ENCODE data around the gene OPRD1. TPM values are rescaled to one million over a fixed set of nuclear protein-coding genes. Genes with fewer than 3 reads are reported as not detected.
"Not testable (repeated sequence)": the region's sequence is repeated elsewhere in the genome, so short reads cannot be mapped to it uniquely, and the experiment has no call there.

The OPRD1 gene
- total RNA-seq, 1 donor: not detected

GRCh38 chr1:28815533-28816185, 3.7 kb downstream of the OPRD1 start:
- Histone ChIP-seq H3K4me3 (ENCODE audit: low read length) (no peak overlapping the region), H3K4me1 (ENCODE audit: insufficient read depth, low read length) (no peaks in the 10 kb centered on the region), H3K27me3 (ENCODE audit: insufficient read depth, low read length) (peaks cover 27% of the 10 kb centered on the region), H3K9me3 (ENCODE audit: low read depth, low read length) (no peaks in the 10 kb centered on the region)

- H3K4me1 ChIP-seq (ENCODE audit: insufficient read depth, low read length): no peaks in the 10 kb centered on the region
- no peaks in the 10 kb centered on the region for H3K9me3 ChIP-seq (ENCODE audit: low read depth, low read length)
- H3K27me3 ChIP-seq (ENCODE audit: insufficient read depth, low read length): peaks cover 16% of the 10 kb centered on the region
- H3K4me3 ChIP-seq (ENCODE audit: low read length): no peak overlapping the region
Measured at GRCh38 chr1:28817133-28817532, 5.2 kb downstream of the OPRD1 start.

GRCh38 chr1:28819020-28819419, 7.0 kb downstream of the OPRD1 start:
- Histone ChIP-seq H3K9me3 (ENCODE audit: low read depth, low read length) (no peaks in the 10 kb centered on the region), H3K4me3 (ENCODE audit: low read length) (no peak overlapping the region), H3K4me1 (ENCODE audit: insufficient read depth, low read length) (no peaks in the 10 kb centered on the region), H3K27me3 (ENCODE audit: insufficient read depth, low read length) (no peaks in the 10 kb centered on the region)

- Histone ChIP-seq H3K9me3 (ENCODE audit: low read depth, low read length) (no peaks in the 10 kb centered on the region), H3K4me3 (ENCODE audit: low read length) (no peak overlapping the region), H3K4me1 (ENCODE audit: insufficient read depth, low read length) (no peaks in the 10 kb centered on the region), H3K27me3 (ENCODE audit: insufficient read depth, low read length) (no peaks in the 10 kb centered on the region)
Measured at GRCh38 chr1:28822799-28823198, 10.8 kb downstream of the OPRD1 start.

- not testable (repeated sequence) for H3K27me3 ChIP-seq (ENCODE audit: insufficient read depth, low read length); H3K4me1 ChIP-seq (ENCODE audit: insufficient read depth, low read length); H3K9me3 ChIP-seq (ENCODE audit: low read depth, low read length); H3K4me3 ChIP-seq (ENCODE audit: low read length)
Measured at GRCh38 chr1:28824061-28824460, 12.1 kb downstream of the OPRD1 start.

- not testable (repeated sequence) for H3K4me3 ChIP-seq (ENCODE audit: low read length); H3K9me3 ChIP-seq (ENCODE audit: low read depth, low read length); H3K4me1 ChIP-seq (ENCODE audit: insufficient read depth, low read length); H3K27me3 ChIP-seq (ENCODE audit: insufficient read depth, low read length)
Measured at GRCh38 chr1:28828227-28828858, 16.4 kb downstream of the OPRD1 start.

- Histone ChIP-seq H3K9me3 (ENCODE audit: low read depth, low read length) (no peaks in the 10 kb centered on the region), H3K4me3 (ENCODE audit: low read length) (no peak overlapping the region), H3K27me3 (ENCODE audit: insufficient read depth, low read length) (no peaks in the 10 kb centered on the region), H3K4me1 (ENCODE audit: insufficient read depth, low read length) (no peaks in the 10 kb centered on the region)
Measured at GRCh38 chr1:28830814-28831213, 18.8 kb downstream of the OPRD1 start.

- Histone ChIP-seq H3K27me3 (ENCODE audit: insufficient read depth, low read length) (no peaks in the 10 kb centered on the region), H3K4me1 (ENCODE audit: insufficient read depth, low read length) (no peaks in the 10 kb centered on the region), H3K4me3 (ENCODE audit: low read length) (no peak overlapping the region), H3K9me3 (ENCODE audit: low read depth, low read length) (no peaks in the 10 kb centered on the region)
Measured at GRCh38 chr1:28832966-28833365, 21.0 kb downstream of the OPRD1 start.

- H3K27me3 ChIP-seq (ENCODE audit: insufficient read depth, low read length): no peaks in the 10 kb centered on the region
- no peaks in the 10 kb centered on the region for H3K4me1 ChIP-seq (ENCODE audit: insufficient read depth, low read length)
- no peaks in the 10 kb centered on the region for H3K9me3 ChIP-seq (ENCODE audit: low read depth, low read length)
- H3K4me3 ChIP-seq (ENCODE audit: low read length): no peak overlapping the region
Measured at GRCh38 chr1:28833381-28833780, 21.4 kb downstream of the OPRD1 start.

GRCh38 chr1:28835237-28835650, 23.3 kb downstream of the OPRD1 start:
- no peaks in the 10 kb centered on the region for H3K27me3 ChIP-seq (ENCODE audit: insufficient read depth, low read length)
- H3K4me1 ChIP-seq (ENCODE audit: insufficient read depth, low read length): no peaks in the 10 kb centered on the region
- H3K9me3 ChIP-seq (ENCODE audit: low read depth, low read length): no peaks in the 10 kb centered on the region
- no peak overlapping the region for H3K4me3 ChIP-seq (ENCODE audit: low read length)

- Histone ChIP-seq H3K4me1 (ENCODE audit: insufficient read depth, low read length) (no peaks in the 10 kb centered on the region), H3K9me3 (ENCODE audit: low read depth, low read length) (no peaks in the 10 kb centered on the region), H3K27me3 (ENCODE audit: insufficient read depth, low read length) (no peaks in the 10 kb centered on the region), H3K4me3 (ENCODE audit: low read length) (no peak overlapping the region)
Measured at GRCh38 chr1:28836421-28836956, 24.5 kb downstream of the OPRD1 start.

- H3K4me1 ChIP-seq (ENCODE audit: insufficient read depth, low read length): no peaks in the 10 kb centered on the region
- no peaks in the 10 kb centered on the region for H3K27me3 ChIP-seq (ENCODE audit: insufficient read depth, low read length)
- H3K9me3 ChIP-seq (ENCODE audit: low read depth, low read length): no peaks in the 10 kb centered on the region
- H3K4me3 ChIP-seq (ENCODE audit: low read length): no peak overlapping the region
Measured at GRCh38 chr1:28840928-28841544, 29.1 kb downstream of the OPRD1 start.

- Histone ChIP-seq H3K9me3 (ENCODE audit: low read depth, low read length) (no peaks in the 10 kb centered on the region), H3K4me3 (ENCODE audit: low read length) (no peak overlapping the region), H3K27me3 (ENCODE audit: insufficient read depth, low read length) (no peaks in the 10 kb centered on the region), H3K4me1 (ENCODE audit: insufficient read depth, low read length) (no peaks in the 10 kb centered on the region)
Measured at GRCh38 chr1:28845786-28846543, 34.0 kb downstream of the OPRD1 start.

- not testable (repeated sequence) for H3K9me3 ChIP-seq (ENCODE audit: low read depth, low read length); H3K27me3 ChIP-seq (ENCODE audit: insufficient read depth, low read length); H3K4me1 ChIP-seq (ENCODE audit: insufficient read depth, low read length); H3K4me3 ChIP-seq (ENCODE audit: low read length)
Measured at GRCh38 chr1:28847207-28847606, 35.2 kb downstream of the OPRD1 start.

GRCh38 chr1:28848416-28848815, 36.4 kb downstream of the OPRD1 start:
- Histone ChIP-seq H3K4me1 (ENCODE audit: insufficient read depth, low read length) (no peaks in the 10 kb centered on the region), H3K4me3 (ENCODE audit: low read length) (no peak overlapping the region), H3K9me3 (ENCODE audit: low read depth, low read length) (no peaks in the 10 kb centered on the region), H3K27me3 (ENCODE audit: insufficient read depth, low read length) (no peaks in the 10 kb centered on the region)

All from mononuclear cell (primary cell).